ENCODE data around the gene WIZ. TPM values are rescaled to one million over a fixed set of nuclear protein-coding genes. Genes with fewer than 3 reads are reported as not detected.
"Not testable (repeated sequence)": the region's sequence is repeated elsewhere in the genome, so short reads cannot be mapped to it uniquely, and the experiment has no call there.

WIZ gene
- total and polyA plus RNA-seq, 2 of the 8 experiments (the other 6 are each of a cell fraction or from before 2014, with no cell fraction given) = 12.5 to 33.2 TPM

GRCh38 chr19:15411351-15411750, 38.4 kb downstream of the WIZ start:
- FAIRE-seq; H4K5ac ChIP-seq (ENCODE audit: insufficient read length, low read depth, low read length); H3K4me2 ChIP-seq (ENCODE audit: insufficient read depth in 1 of 2, low read depth in 2 of 2, low read length in 2 of 2); H3K4ac ChIP-seq (replicated peaks; ENCODE audit: insufficient read length, low read depth, low read length); H3K23ac ChIP-seq (ENCODE audit: insufficient read length); H3K14ac ChIP-seq (ENCODE audit: insufficient read length); H2BK12ac ChIP-seq (ENCODE audit: low read depth, low read length); H3K18ac ChIP-seq (ENCODE audit: extremely low read depth, low read length); H2BK5ac ChIP-seq (ENCODE audit: low read depth, low read length); H2AK5ac ChIP-seq (ENCODE audit: low read depth, low read length); H2BK15ac ChIP-seq (ENCODE audit: low read length); H3K9me3 ChIP-seq (ENCODE audit: insufficient read depth in 2 of 2, low read depth in 1 of 2, low read length in 1 of 2); H3K9ac ChIP-seq (replicated peaks in 1 of 4; ENCODE audit: extremely low read depth in 1 of 4, low read depth in 3 of 4, low read length in 3 of 4); H3K27ac ChIP-seq (ENCODE audit: low read depth, low read length); H4K8ac ChIP-seq (ENCODE audit: extremely low read depth, insufficient read depth, low read length); H2BK120ac ChIP-seq (replicated peaks; ENCODE audit: low read depth, low read length); H3K27me3 ChIP-seq (replicated peaks in 1 of 4; ENCODE audit: control insufficient read depth in 3 of 4, extremely low read depth in 1 of 4, insufficient read depth in 3 of 4, low read length in 3 of 4); H3K23me2 ChIP-seq (ENCODE audit: low read depth, low read length); DNase-seq (ENCODE audit: low read depth in 1 of 2, low spot score in 2 of 2); H3K4me3 ChIP-seq (ENCODE audit: extremely low read depth in 1 of 4, insufficient read depth in 2 of 4, low read depth in 3 of 4, low read length in 4 of 4); H2AFZ ChIP-seq (ENCODE audit: low read length); H3K56ac ChIP-seq (replicated peaks; ENCODE audit: insufficient read length, low read depth, low read length); H3K79me1 ChIP-seq (ENCODE audit: low read depth, low read length); H4K91ac ChIP-seq (replicated peaks; ENCODE audit: insufficient read length, low read length); H2BK20ac ChIP-seq (ENCODE audit: low read length); H3K4me1 ChIP-seq (replicated peaks in 1 of 4; ENCODE audit: control insufficient read depth in 3 of 4, insufficient read depth in 4 of 4, low read length in 3 of 4): not testable (repeated sequence)
- 80% methylated on average over 2 of the region's 2 CpGs; no CpG with 5 or more reads in 1 of the 2 experiments for WGBS, 2 experiments (ENCODE audit: extremely low coverage in 1 of 2, insufficient coverage in 1 of 2, insufficient read length in 1 of 2, insufficient replicate concordance in 2 of 2, low coverage in 1 of 2, low lambda C conversion rate in 2 of 2, missing lambda C conversion rate in 1 of 2)
- Histone ChIP-seq H3K79me2 (ENCODE audit: control insufficient read depth in 1 of 2, insufficient read depth in 2 of 2, low read length in 2 of 2) (peaks cover 35 to 95% of the 10 kb centered on the region in 2 experiments), H3K36me3 (ENCODE audit: control insufficient read depth in 2 of 4, insufficient read depth in 4 of 4, low read length in 3 of 4) (peaks cover 0 to 21% (median 14%) of the 10 kb centered on the region in 4 experiments; a peak in 7 of 8 replicates), H4K20me1 (replicated peaks in 1 of 2; ENCODE audit: control insufficient read depth in 1 of 2, insufficient read depth in 2 of 2, low read length in 2 of 2) (peaks cover 10 to 17% of the 10 kb centered on the region in 2 experiments)
- CTCF ChIA-PET (ENCODE audit: partially characterized antibody) = interaction anchor here (0.6 to 1.0 kb wide), 6 partner anchors 7 to 253 kb away, joined by 3 to 5 read pairs (median 3); partner anchors contain the start of gene AKAP8L
- POLR2A ChIA-PET (ENCODE audit: partially characterized antibody) = interaction anchor here (1.9 to 3.8 kb wide), 2 partner anchors 8 to 9 kb away, joined by 6 to 14 read pairs; partner anchors contain the start of gene AKAP8L

All from H1 (cell line).